NCI-H526 treated with DMSO at 0.1 percent for 48 hours (cell line): ENCODE data around the gene PCBP3.

Source experiments
- DNase-seq: peaks from one replicate; lab custom pipeline; 2025; lab: John Stamatoyannopoulos, UW

The PCBP3 gene

GRCh38 chr21:45981151-45982091 lies 337.9 kb downstream of the PCBP3 start, which contains the start of gene COL6A1:
COL6A1 (plus strand) TSS chr21:45981770; CDS start chr21:45981851, 81 bp downstream.
- DNase-seq: peak; percentile 68

- no peak for DNase-seq
These were observed 338.7 kb downstream of the PCBP3 start for GRCh38 chr21:45982092-45982757.

GRCh38 chr21:45982758-45983648 lies 339.5 kb downstream of the PCBP3 start:
- DNase-seq: no peak

- DNase-seq: no peak
These were observed 340.1 kb downstream of the PCBP3 start for GRCh38 chr21:45983649-45983965.

GRCh38 chr21:45983981-45984551 lies 340.5 kb downstream of the PCBP3 start:
- DNase-seq: peak; percentile 36

GRCh38 chr21:45984584-45985095 lies 341.1 kb downstream of the PCBP3 start:
- DNase-seq: no peak

GRCh38 chr21:45985471-45986315 lies 342.2 kb downstream of the PCBP3 start:
- DNase-seq: no peak

GRCh38 chr21:45986316-45987051 lies 343.0 kb downstream of the PCBP3 start:
- no peak for DNase-seq

- no peak for DNase-seq
These were observed 343.7 kb downstream of the PCBP3 start for GRCh38 chr21:45987121-45987711.

- no peak for DNase-seq
These were observed 345.1 kb downstream of the PCBP3 start for GRCh38 chr21:45988366-45989347.

- DNase-seq: no peak
These were observed 346.0 kb downstream of the PCBP3 start for GRCh38 chr21:45989355-45990048.

- no peak for DNase-seq
These were observed 346.7 kb downstream of the PCBP3 start for GRCh38 chr21:45990049-45990711.

GRCh38 chr21:45990741-45991605 lies 347.4 kb downstream of the PCBP3 start:
- no peak for DNase-seq

GRCh38 chr21:45991606-45992300 lies 348.2 kb downstream of the PCBP3 start:
- no peak for DNase-seq
